Activated naive CD8-positive, alpha-beta T cell (primary cell): ENCODE results near the gene XG.
"Not testable (repeated sequence)": the region's sequence is repeated elsewhere in the genome, so short reads cannot be mapped to it uniquely, and the experiment has no call there.

Experiments
- H3K27ac Mint-ChIP-seq: one replicate; pipeline ENCODE4 v1.8.0; 2021; ENCODE audit warnings: mixed read lengths
- H3K27me3 Mint-ChIP-seq: one replicate; pipeline ENCODE4 v1.8.0; 2021; ENCODE audit warnings: mixed read lengths
- H3K36me3 Mint-ChIP-seq: one replicate; pipeline ENCODE4 v1.8.0; 2021; ENCODE audit warnings: mixed read lengths
- H3K4me1 Mint-ChIP-seq: one replicate; pipeline ENCODE4 v1.8.0; 2021; ENCODE audit warnings: low read depth, mixed read lengths
- H3K4me3 Mint-ChIP-seq: one replicate; pipeline ENCODE4 v1.8.0; 2021; ENCODE audit warnings: mild to moderate bottlenecking, mixed read lengths
- H3K9me3 Mint-ChIP-seq: one replicate; pipeline ENCODE4 v1.8.0; 2021; ENCODE audit warnings: low read depth, mixed read lengths

The XG gene

DNA sequence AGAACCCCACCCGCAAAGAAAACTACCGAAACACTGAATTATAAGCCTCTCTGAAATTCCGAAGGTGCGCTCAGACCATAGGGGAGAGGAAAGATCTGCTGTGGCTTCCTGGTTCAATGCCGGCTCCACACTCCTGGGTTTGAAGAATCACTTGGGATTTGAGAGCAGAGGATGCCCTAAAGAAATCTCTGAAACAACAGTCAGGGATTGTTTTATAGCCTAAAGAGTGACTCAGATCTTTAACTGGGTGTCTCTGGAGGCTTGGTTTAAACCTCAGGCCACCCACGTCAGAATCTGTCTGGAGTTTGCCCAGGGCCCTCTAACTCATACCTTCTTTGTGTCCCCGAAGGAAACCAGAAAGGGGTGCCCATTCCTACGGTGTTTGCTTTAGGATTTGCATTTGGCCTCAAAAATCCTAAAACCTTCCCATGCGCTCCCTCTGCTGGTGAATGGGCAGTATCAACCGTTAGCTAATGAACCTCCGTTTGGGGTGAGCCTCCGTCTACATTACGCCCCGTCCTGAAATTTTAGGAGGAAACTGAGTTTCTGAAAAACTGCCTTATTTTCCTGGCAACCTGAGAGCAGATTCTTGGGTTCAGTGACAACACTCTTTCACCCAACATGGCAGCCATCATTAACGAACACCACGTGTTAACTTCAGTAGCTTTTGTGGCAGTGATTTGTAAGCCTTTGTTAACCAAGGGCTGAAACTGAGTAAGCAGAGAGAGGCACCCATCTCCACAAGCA is 60.5 kb downstream of the XG start:
- not testable (repeated sequence) for H3K9me3 Mint-ChIP-seq
- H3K4me3 Mint-ChIP-seq = peak overlapping the region; percentile 32

GRCh38 chrX:2817036-2817435 is 65.2 kb downstream of the XG start:
- H3K36me3 Mint-ChIP-seq = no peaks in the 10 kb centered on the region
- no peaks in the 10 kb centered on the region for H3K9me3 Mint-ChIP-seq
- no peak overlapping the region for H3K27ac Mint-ChIP-seq
- no peak overlapping the region for H3K4me3 Mint-ChIP-seq
- no peaks in the 10 kb centered on the region for H3K27me3 Mint-ChIP-seq
- H3K4me1 Mint-ChIP-seq = peaks cover 5% of the 10 kb centered on the region

More for the DNA sequence above, 60.5 kb downstream of the XG start:
- H3K27me3 Mint-ChIP-seq, H3K4me1 Mint-ChIP-seq, H3K36me3 Mint-ChIP-seq, H3K27ac Mint-ChIP-seq: not testable (repeated sequence)

GRCh38 chrX:2819345-2820135 is 67.7 kb downstream of the XG start:
- H3K9me3 Mint-ChIP-seq = no peaks in the 10 kb centered on the region
- H3K4me3 Mint-ChIP-seq = no peak overlapping the region
- no peaks in the 10 kb centered on the region for H3K36me3 Mint-ChIP-seq
- peaks cover 3% of the 10 kb centered on the region for H3K4me1 Mint-ChIP-seq
- no peak overlapping the region for H3K27ac Mint-ChIP-seq
- peaks cover 2% of the 10 kb centered on the region for H3K27me3 Mint-ChIP-seq

DNA sequence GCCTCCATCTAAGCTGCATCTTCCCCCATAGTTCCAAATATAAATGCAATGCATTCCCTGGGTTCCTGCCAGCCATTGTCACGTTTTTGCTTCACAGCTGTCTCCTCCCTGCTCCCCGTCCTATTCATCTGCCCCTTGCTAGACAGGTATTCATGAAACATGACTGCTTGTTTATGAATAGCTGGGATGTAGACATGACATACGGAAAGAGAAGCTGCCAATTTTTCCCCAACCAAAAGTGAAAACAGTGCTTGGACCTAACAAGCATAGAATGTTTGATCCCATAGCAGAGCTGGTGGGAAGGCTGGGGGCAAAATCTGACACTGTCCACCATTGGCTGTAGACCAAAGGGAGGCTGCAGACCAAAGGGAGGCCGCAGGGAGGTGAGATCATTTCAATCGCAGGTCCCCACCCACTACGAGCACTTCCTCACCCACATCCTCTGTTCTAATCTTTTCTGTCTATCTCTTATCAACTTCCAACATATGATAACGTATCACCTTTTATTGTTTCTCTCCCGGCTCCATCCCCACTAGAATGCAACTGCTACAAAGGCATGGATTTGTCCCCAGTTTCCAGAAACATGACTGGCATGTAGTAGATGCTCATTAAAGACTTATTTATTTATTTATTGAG is 68.4 kb downstream of the XG start:
- no peaks in the 10 kb centered on the region for H3K9me3 Mint-ChIP-seq
- H3K36me3 Mint-ChIP-seq = no peaks in the 10 kb centered on the region
- H3K27ac Mint-ChIP-seq = no peak overlapping the region
- H3K27me3 Mint-ChIP-seq = peaks cover 2% of the 10 kb centered on the region
- no peak overlapping the region for H3K4me3 Mint-ChIP-seq
- H3K4me1 Mint-ChIP-seq = peaks cover 3% of the 10 kb centered on the region

GRCh38 chrX:2823795-2824386 is 72.1 kb downstream of the XG start:
- Mint-ChIP-seq H3K27ac (no peak overlapping the region), H3K4me3 (no peak overlapping the region), H3K9me3 (no peaks in the 10 kb centered on the region), H3K4me1 (peaks cover 3% of the 10 kb centered on the region), H3K36me3 (no peaks in the 10 kb centered on the region), H3K27me3 (peaks cover 2% of the 10 kb centered on the region)

DNA sequence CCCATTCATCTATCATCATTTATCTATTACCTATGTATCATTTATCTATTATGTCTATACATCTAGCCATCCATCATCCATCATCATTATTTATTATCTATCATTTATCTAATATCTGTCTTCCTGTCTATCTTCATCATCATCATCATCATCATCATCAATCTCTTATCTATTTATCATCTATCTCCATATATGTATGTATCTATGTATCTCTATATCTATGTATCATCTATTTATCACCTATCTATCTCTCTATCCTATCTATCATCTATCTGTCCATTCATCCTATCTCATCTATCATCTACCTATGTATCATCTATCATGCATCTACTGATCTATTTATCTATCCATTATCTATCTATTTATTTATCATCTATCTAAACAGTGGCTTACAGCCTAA is 73.0 kb downstream of the XG start:
- Mint-ChIP-seq H3K27me3 (peaks cover 2% of the 10 kb centered on the region), H3K4me1 (peaks cover 3% of the 10 kb centered on the region), H3K36me3 (no peaks in the 10 kb centered on the region), H3K9me3 (no peaks in the 10 kb centered on the region), H3K27ac (no peak overlapping the region), H3K4me3 (no peak overlapping the region)

DNA sequence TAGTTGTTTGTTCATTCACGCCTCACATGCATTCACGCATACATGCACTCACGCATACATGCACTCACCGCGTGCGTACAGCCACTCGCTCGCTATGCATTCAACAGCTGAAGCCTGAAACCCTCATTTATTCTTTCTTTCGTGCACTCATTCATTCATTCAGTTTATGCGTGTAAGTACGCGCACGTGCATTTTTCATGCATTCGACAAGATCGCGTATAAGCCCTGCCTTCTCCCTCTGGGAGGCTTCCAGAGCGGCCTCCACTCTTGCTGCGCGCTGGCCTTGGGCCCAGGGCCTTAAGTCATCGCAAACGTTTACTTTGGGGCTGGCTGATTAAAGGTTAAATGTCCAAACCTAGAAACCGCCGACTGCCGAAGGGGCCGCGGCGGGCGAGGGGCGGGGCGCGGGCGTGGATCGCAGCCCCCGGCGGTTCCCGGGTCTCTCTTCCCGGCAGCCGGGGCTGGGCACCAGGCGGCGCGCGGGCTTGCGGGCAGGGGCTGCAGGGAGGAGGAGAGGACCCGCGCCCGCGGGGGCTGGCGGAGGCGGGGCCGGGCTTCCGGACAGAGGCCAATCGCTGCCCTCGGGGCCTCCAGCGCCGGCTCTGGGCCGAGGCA is 76.6 kb downstream of the XG start, which contains the start of gene GYG2:
Gene GYG2, plus strand, starts transcription at position 587 of the 615 bp plus-strand sequence. CDS start 1,259 bp downstream, outside the sequence.
- Mint-ChIP-seq H3K4me1 (no peaks in the 10 kb centered on the region), H3K9me3 (no peaks in the 10 kb centered on the region), H3K4me3 (no peak within 1 kb of the TSS), H3K36me3 (no peaks in the 10 kb centered on the region), H3K27ac (no peak within 1 kb of the TSS), H3K27me3 (peaks cover 3% of the 10 kb centered on the region)

DNA sequence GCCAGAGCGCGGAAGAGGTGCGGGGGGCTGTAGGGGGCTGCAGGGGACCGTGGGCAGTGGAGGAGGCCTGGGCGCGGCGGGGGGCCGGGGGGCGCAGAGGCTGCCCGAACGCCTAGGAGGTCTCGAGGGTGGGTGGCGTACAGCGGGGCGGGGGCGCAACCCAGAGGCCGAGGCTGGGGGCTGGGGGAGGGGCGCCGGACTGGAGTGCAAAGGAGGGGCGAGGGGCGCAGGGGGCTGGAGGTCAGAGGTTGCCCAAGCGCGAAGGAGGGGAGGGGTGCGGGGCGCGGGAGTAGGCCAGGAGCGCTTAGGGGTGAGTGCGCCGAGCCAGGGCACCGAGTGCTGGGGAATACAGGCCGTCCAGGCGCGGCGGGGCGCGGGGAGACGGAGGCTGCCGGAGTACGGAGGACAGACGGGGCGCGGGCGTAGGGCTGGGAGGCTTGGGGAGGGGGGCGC is 77.1 kb downstream of the XG start:
- Mint-ChIP-seq H3K36me3 (no peaks in the 10 kb centered on the region), H3K4me1 (no peaks in the 10 kb centered on the region), H3K9me3 (no peaks in the 10 kb centered on the region), H3K27ac (no peak overlapping the region), H3K27me3 (peaks cover 3% of the 10 kb centered on the region), H3K4me3 (no peak overlapping the region)

GRCh38 chrX:2829469-2830246 is 77.8 kb downstream of the XG start:
- Mint-ChIP-seq H3K27ac (no peak overlapping the region), H3K4me3 (no peak overlapping the region), H3K27me3 (peaks cover 3% of the 10 kb centered on the region), H3K4me1 (no peaks in the 10 kb centered on the region), H3K9me3 (no peaks in the 10 kb centered on the region), H3K36me3 (no peaks in the 10 kb centered on the region)

- Mint-ChIP-seq H3K9me3 (no peaks in the 10 kb centered on the region), H3K4me3 (no peak overlapping the region), H3K4me1 (no peaks in the 10 kb centered on the region), H3K27ac (no peak overlapping the region), H3K36me3 (no peaks in the 10 kb centered on the region), H3K27me3 (peaks cover 3% of the 10 kb centered on the region)
Observed at GRCh38 chrX:2831471-2832228, 79.8 kb downstream of the XG start.

- H3K4me1 Mint-ChIP-seq = no peaks in the 10 kb centered on the region
- peaks cover 5% of the 10 kb centered on the region for H3K27me3 Mint-ChIP-seq
- H3K27ac Mint-ChIP-seq = no peak overlapping the region
- H3K4me3 Mint-ChIP-seq = no peak overlapping the region
- no peaks in the 10 kb centered on the region for H3K9me3 Mint-ChIP-seq
- H3K36me3 Mint-ChIP-seq = no peaks in the 10 kb centered on the region
Observed at GRCh38 chrX:2837961-2838360, 86.1 kb downstream of the XG start.

DNA sequence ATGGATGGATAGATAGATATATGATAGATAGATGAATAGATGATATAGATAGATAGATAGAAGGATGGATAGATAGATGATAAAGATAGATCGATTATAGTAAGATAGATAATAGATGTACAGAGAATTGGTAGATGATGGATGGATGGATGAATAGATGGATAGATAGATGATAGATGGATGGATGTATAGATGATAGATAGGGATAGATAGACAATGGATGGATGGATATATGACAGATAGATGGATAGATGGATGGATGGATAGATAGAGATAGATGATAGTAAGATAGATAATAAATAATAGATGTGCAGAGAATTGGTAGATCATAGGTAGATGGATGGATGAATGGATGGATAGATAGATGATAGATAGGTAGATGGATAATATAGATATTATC is 89.1 kb downstream of the XG start:
- no peak overlapping the region for H3K4me3 Mint-ChIP-seq
- peaks cover 3% of the 10 kb centered on the region for H3K27me3 Mint-ChIP-seq
- no peak overlapping the region for H3K27ac Mint-ChIP-seq
- H3K9me3 Mint-ChIP-seq = no peaks in the 10 kb centered on the region
- no peaks in the 10 kb centered on the region for H3K4me1 Mint-ChIP-seq
- no peaks in the 10 kb centered on the region for H3K36me3 Mint-ChIP-seq

GRCh38 chrX:2841537-2841936 is 89.7 kb downstream of the XG start:
- H3K4me1 Mint-ChIP-seq = no peaks in the 10 kb centered on the region

More at GRCh38 chrX:2841537-2841936, 89.7 kb downstream of the XG start:
- Mint-ChIP-seq H3K27me3 (peaks cover 3% of the 10 kb centered on the region), H3K27ac (no peak overlapping the region), H3K4me3 (no peak overlapping the region), H3K36me3 (no peaks in the 10 kb centered on the region), H3K9me3 (no peaks in the 10 kb centered on the region)
